ENCODE data around the gene PLB1.

Gene PLB1

GRCh38 chr2:28622101-28622499, 126.2 kb downstream of the PLB1 start:
- no peak overlapping the region for H3K4me3 ChIP-seq (ENCODE audit: low read depth, low read length)
- CTCF ChIA-PET: interaction anchor here (1.5 to 2.5 kb wide), 4 partner anchors 9 to 56 kb away, joined by 3 to 11 read pairs (median 7); no protein-coding TSS in a partner anchor
- TF ChIP-seq CTCF (IDR thresholded peaks at IDR 0.05; ENCODE audit: insufficient read depth, low read length, missing control alignments): no peak
- DNase-seq (ENCODE audit: low read depth, low spot score): no peak
- POLR2A ChIA-PET: no interaction called here

- ChIA-PET POLR2A (no interaction called here), CTCF (interaction anchor here (2.0 to 2.9 kb wide), 3 partner anchors 12 to 57 kb away, joined by 5 to 11 read pairs (median 9); no protein-coding TSS in a partner anchor)
- H3K4me3 ChIP-seq (ENCODE audit: low read depth, low read length): no peak overlapping the region
- no peak for TF ChIP-seq CTCF (IDR thresholded peaks at IDR 0.05; ENCODE audit: insufficient read depth, low read length, missing control alignments)
- no peak for DNase-seq (ENCODE audit: low read depth, low spot score)
Observed at GRCh38 chr2:28623582-28624405, 127.9 kb downstream of the PLB1 start.

- H3K4me3 ChIP-seq (ENCODE audit: low read depth, low read length): no peak overlapping the region
- no peak for TF ChIP-seq CTCF (IDR thresholded peaks at IDR 0.05; ENCODE audit: insufficient read depth, low read length, missing control alignments)
- CTCF ChIA-PET: interaction anchor here (2.0 to 2.9 kb wide), 2 partner anchors 13 to 30 kb away, joined by 5 to 11 read pairs; no protein-coding TSS in a partner anchor
- DNase-seq (ENCODE audit: low read depth, low spot score): no peak
- POLR2A ChIA-PET: no interaction called here
Observed at GRCh38 chr2:28624436-28624792, 128.6 kb downstream of the PLB1 start.

- H3K4me3 ChIP-seq (ENCODE audit: low read depth, low read length): no peak overlapping the region
- TF ChIP-seq CTCF (IDR thresholded peaks at IDR 0.05; ENCODE audit: insufficient read depth, low read length, missing control alignments): no peak
- CTCF ChIA-PET: interaction anchor here (0.7 to 2.9 kb wide), 2 partner anchors 29 to 31 kb away, joined by 3 to 11 read pairs; no protein-coding TSS in a partner anchor
- POLR2A ChIA-PET: no interaction called here
- no peak for DNase-seq (ENCODE audit: low read depth, low spot score)
Observed at GRCh38 chr2:28624793-28625701, 129.2 kb downstream of the PLB1 start.

- TF ChIP-seq CTCF (IDR thresholded peaks at IDR 0.05; ENCODE audit: insufficient read depth, low read length, missing control alignments): no peak
- DNase-seq (ENCODE audit: low read depth, low spot score): no peak
- no peak overlapping the region for H3K4me3 ChIP-seq (ENCODE audit: low read depth, low read length)
- ChIA-PET POLR2A (no interaction called here), CTCF (no interaction called here)
Observed at GRCh38 chr2:28626376-28626775, 130.5 kb downstream of the PLB1 start.

- H3K4me3 ChIP-seq (ENCODE audit: low read depth, low read length): no peak overlapping the region
- ChIA-PET CTCF (no interaction called here), POLR2A (no interaction called here)
- no peak for TF ChIP-seq CTCF (IDR thresholded peaks at IDR 0.05; ENCODE audit: insufficient read depth, low read length, missing control alignments)
- DNase-seq (ENCODE audit: low read depth, low spot score): no peak
Observed at GRCh38 chr2:28626891-28627421, 131.1 kb downstream of the PLB1 start.

Data from AG04449 (cell line).